Hepatic stellate cell (primary cell): ENCODE measurements around the gene HYLS1.

ENCODE experiments used
- DNase-seq: peaks from one replicate; pipeline ENCODE4 v3.0.0; 2011; ENCODE audit warnings: low spot score

Gene HYLS1

GRCh38 chr11:125949271-125950177, 62.1 kb downstream of the HYLS1 start:
- DNase-seq = no peak

- no peak for DNase-seq
Observed at GRCh38 chr11:125950178-125950490, 62.7 kb downstream of the HYLS1 start.
